Fibroblast of villous mesenchyme (primary cell): ENCODE measurements around the gene ARID1B. TPM values are rescaled to one million over a fixed set of nuclear protein-coding genes. Genes with fewer than 3 reads are reported as not detected.
"Not testable (repeated sequence)": the region's sequence is repeated elsewhere in the genome, so short reads cannot be mapped to it uniquely, and the experiment has no call there.

Experiments
- DNase-seq: peaks from one replicate; pipeline ENCODE4 v3.0.0-alpha.2; 2010; ENCODE audit warnings: low read depth
- H3K4me3 ChIP-seq: 2 replicates; pipeline ENCODE4 v1.5.1; 2011; ENCODE audit warnings: low read depth, mild to moderate bottlenecking, low read length
- CTCF ChIP-seq: IDR thresholded peaks from 2 replicates; pipeline ENCODE4 v1.5.1; 2012; ENCODE audit warnings: low read depth, mild to moderate bottlenecking, low read length; ENCODE audit not compliant: insufficient read depth
- total RNA-seq: library from RNA; depleted of rRNA; stranded (reverse); fragments of >200 nt; gene quantifications from 2 replicates; pipeline ENCODE4 v1.2.3, GENCODE V29; 2012

The ARID1B gene
- total RNA-seq, 1 donor: 41.0 TPM

GRCh38 chr6:156940221-156940620 is 163.0 kb downstream of the ARID1B start:
- TF ChIP-seq CTCF: no peak
- DNase-seq: no peak
- H3K4me3 ChIP-seq: no peak overlapping the region

GRCh38 chr6:156942266-156942665 is 165.1 kb downstream of the ARID1B start:
- no peak for DNase-seq
- no peak overlapping the region for H3K4me3 ChIP-seq
- no peak for TF ChIP-seq CTCF

- TF ChIP-seq CTCF: no peak
- DNase-seq: no peak
- H3K4me3 ChIP-seq: no peak overlapping the region
Observed at GRCh38 chr6:156943166-156943565, 166.0 kb downstream of the ARID1B start.

- no peak for TF ChIP-seq CTCF
- no peak overlapping the region for H3K4me3 ChIP-seq
- DNase-seq: no peak
Observed at GRCh38 chr6:156943816-156944215, 166.6 kb downstream of the ARID1B start.

- no peak for DNase-seq
- H3K4me3 ChIP-seq: no peak overlapping the region
- no peak for TF ChIP-seq CTCF
Observed at GRCh38 chr6:156944412-156944811, 167.2 kb downstream of the ARID1B start.

- H3K4me3 ChIP-seq, DNase-seq: not testable (repeated sequence)
Observed at GRCh38 chr6:156945789-156946172, 168.6 kb downstream of the ARID1B start.

GRCh38 chr6:156946370-156946936 is 169.3 kb downstream of the ARID1B start:
- DNase-seq: peak; percentile 23
- no peak overlapping the region for H3K4me3 ChIP-seq
- TF ChIP-seq CTCF: no peak

- DNase-seq: no peak
- H3K4me3 ChIP-seq: no peak overlapping the region
- TF ChIP-seq CTCF: no peak
Observed at GRCh38 chr6:156948277-156948676, 171.1 kb downstream of the ARID1B start.
